Measurements from ENCODE around the gene RAPGEFL1. TPM values are rescaled to one million over a fixed set of nuclear protein-coding genes. Genes with fewer than 3 reads are reported as not detected.

Gene RAPGEFL1
- total RNA-seq, 2 experiments from 2014 or later = 7.7 to 9.4 TPM

DNA sequence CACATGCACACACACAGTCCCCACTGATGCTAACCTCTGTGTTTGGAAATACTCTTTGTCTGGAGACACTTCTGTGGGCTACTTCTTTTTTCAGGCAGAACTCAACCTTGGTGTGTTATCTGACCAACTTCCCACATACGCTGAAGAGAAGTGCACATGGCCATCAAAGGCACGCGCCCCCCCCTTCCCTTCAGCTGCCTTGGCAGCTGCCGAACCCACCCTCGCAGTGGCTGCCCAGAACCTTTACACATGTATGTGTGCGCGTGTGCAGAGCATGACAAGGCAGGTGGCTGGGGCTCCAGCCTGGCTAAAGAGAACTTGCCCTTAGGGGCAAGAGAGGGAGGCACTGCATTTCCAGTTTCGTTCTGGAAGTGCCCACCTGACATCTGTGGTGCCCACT, 3.9 kb downstream of the RAPGEFL1 start:
- ChIA-PET POLR2A (no interaction called here), CTCF (no interaction called here)
- H3K27ac ChIP-seq (ENCODE audit: low read depth in 1 of 2, low read length in 2 of 2) = no peak overlapping the region
- intact Hi-C loops (cut with DNase I, micrococcal nuclease) = no loop called here
- H3K36me3 Mint-ChIP-seq (ENCODE audit: low read depth) = peaks cover 7% of the 10 kb centered on the region
- peaks cover 20% of the 10 kb centered on the region for H3K4me1 ChIP-seq (ENCODE audit: insufficient read depth, low read length)
- no peaks in the 10 kb centered on the region for H3K9me3 ChIP-seq (ENCODE audit: control insufficient read depth in 1 of 2, insufficient read depth in 1 of 2, low read length in 2 of 2)
- H3K27me3 Mint-ChIP-seq = no peaks in the 10 kb centered on the region
- TF ChIP-seq, protein P1, sequence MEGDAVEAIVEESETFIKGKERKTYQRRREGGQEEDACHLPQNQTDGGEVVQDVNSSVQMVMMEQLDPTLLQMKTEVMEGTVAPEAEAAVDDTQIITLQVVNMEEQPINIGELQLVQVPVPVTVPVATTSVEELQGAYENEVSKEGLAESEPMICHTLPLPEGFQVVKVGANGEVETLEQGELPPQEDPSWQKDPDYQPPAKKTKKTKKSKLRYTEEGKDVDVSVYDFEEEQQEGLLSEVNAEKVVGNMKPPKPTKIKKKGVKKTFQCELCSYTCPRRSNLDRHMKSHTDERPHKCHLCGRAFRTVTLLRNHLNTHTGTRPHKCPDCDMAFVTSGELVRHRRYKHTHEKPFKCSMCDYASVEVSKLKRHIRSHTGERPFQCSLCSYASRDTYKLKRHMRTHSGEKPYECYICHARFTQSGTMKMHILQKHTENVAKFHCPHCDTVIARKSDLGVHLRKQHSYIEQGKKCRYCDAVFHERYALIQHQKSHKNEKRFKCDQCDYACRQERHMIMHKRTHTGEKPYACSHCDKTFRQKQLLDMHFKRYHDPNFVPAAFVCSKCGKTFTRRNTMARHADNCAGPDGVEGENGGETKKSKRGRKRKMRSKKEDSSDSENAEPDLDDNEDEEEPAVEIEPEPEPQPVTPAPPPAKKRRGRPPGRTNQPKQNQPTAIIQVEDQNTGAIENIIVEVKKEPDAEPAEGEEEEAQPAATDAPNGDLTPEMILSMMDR (IDR thresholded peaks at IDR 0.05) = no peak
- DNase-seq (no peak), ATAC-seq (ENCODE audit: poor library complexity) (no peak)
- no peak overlapping the region for H3K4me3 Mint-ChIP-seq
- H3K4me3 ChIP-seq (ENCODE audit: low read length) = no peak overlapping the region
- H3K4me1 Mint-ChIP-seq (ENCODE audit: low read depth) = peaks cover 9% of the 10 kb centered on the region
- no peak overlapping the region for H3K27ac Mint-ChIP-seq
- H3K27me3 ChIP-seq (ENCODE audit: control insufficient read depth in 1 of 2, insufficient read depth in 2 of 2, low read length in 2 of 2) = no peaks in the 10 kb centered on the region
- no peaks in the 10 kb centered on the region for H3K9me3 Mint-ChIP-seq
- H3K36me3 ChIP-seq (ENCODE audit: insufficient read depth, low read length) = no peaks in the 10 kb centered on the region

DNA sequence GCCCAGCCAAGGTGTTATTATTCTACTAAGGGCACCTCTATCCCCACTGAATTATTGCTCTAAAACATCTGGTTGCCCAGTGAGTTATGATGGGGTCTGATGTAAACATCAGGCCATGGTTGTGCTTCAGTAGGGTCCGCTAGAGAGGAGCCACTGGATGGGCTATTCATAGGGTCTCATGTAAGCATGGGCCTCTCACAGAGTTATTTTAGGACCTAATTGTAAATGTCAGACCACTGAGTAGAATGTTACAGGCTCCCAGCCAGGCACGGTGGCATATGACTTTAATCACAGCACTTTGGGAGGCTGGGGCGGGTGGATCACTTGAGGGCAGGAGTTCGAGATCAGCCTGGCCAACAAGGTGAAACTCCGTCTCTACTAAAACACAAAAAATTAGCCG, 5.3 kb downstream of the RAPGEFL1 start:
- Mint-ChIP-seq H3K4me1 (ENCODE audit: low read depth) (no peaks in the 10 kb centered on the region), H3K4me3 (no peak overlapping the region), H3K27me3 (no peaks in the 10 kb centered on the region), H3K27ac (no peak overlapping the region), H3K36me3 (ENCODE audit: low read depth) (no peaks in the 10 kb centered on the region), H3K9me3 (no peaks in the 10 kb centered on the region)
- no peak overlapping the region for H3K4me3 ChIP-seq (ENCODE audit: low read length)
- POLR2A ChIA-PET = no interaction called here
- CTCF ChIA-PET = no interaction called here
- H3K27me3 ChIP-seq (ENCODE audit: control insufficient read depth in 1 of 2, insufficient read depth in 2 of 2, low read length in 2 of 2) = no peaks in the 10 kb centered on the region
- TF ChIP-seq, protein P1 (IDR thresholded peaks at IDR 0.05) = no peak
- ATAC-seq (ENCODE audit: poor library complexity) (no peak), DNase-seq (no peak)
- peaks cover 11% of the 10 kb centered on the region for H3K4me1 ChIP-seq (ENCODE audit: insufficient read depth, low read length)
- intact Hi-C loops (cut with DNase I, micrococcal nuclease) = no loop called here
- H3K9me3 ChIP-seq (ENCODE audit: control insufficient read depth in 1 of 2, insufficient read depth in 1 of 2, low read length in 2 of 2) = no peaks in the 10 kb centered on the region
- H3K36me3 ChIP-seq (ENCODE audit: insufficient read depth, low read length) = no peaks in the 10 kb centered on the region
- H3K27ac ChIP-seq (ENCODE audit: low read depth in 1 of 2, low read length in 2 of 2) = no peak overlapping the region

DNA sequence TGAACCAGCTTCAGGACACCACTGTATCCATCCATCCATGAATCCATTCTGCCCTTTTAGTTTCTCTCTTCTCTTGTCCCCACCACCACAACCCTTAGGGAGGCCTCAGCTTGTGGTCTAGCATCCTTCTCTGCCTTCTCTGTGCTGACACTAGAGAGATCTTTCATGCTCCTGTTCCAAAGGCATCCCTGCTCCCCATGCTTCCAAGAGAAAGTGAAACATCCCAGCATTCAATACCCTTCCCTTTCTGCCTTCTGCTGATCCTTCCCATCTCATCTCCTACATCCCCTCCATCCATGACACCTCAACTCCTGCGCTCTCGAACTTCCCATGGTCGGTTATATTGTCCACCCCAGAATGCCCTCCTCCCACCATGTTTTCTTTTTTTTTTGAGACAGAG, 10.0 kb downstream of the RAPGEFL1 start:
- DNase-seq (no peak), ATAC-seq (ENCODE audit: poor library complexity) (no peak)
- H3K27ac ChIP-seq (ENCODE audit: low read depth in 1 of 2, low read length in 2 of 2) = no peak overlapping the region
- H3K4me3 ChIP-seq (ENCODE audit: low read length) = no peak overlapping the region
- H3K4me1 ChIP-seq (ENCODE audit: insufficient read depth, low read length) = peaks cover 14% of the 10 kb centered on the region
- H3K36me3 ChIP-seq (ENCODE audit: insufficient read depth, low read length) = no peaks in the 10 kb centered on the region
- H3K9me3 ChIP-seq (ENCODE audit: control insufficient read depth in 1 of 2, insufficient read depth in 1 of 2, low read length in 2 of 2) = no peaks in the 10 kb centered on the region
- no peaks in the 10 kb centered on the region for H3K36me3 Mint-ChIP-seq (ENCODE audit: low read depth)
- H3K9me3 Mint-ChIP-seq = no peaks in the 10 kb centered on the region
- ChIA-PET CTCF (no interaction called here), POLR2A (no interaction called here)
- no peak overlapping the region for H3K27ac Mint-ChIP-seq
- intact Hi-C loops (cut with DNase I, micrococcal nuclease) = no loop called here
- no peaks in the 10 kb centered on the region for H3K27me3 Mint-ChIP-seq
- peaks cover 5% of the 10 kb centered on the region for H3K4me1 Mint-ChIP-seq (ENCODE audit: low read depth)
- H3K27me3 ChIP-seq (ENCODE audit: control insufficient read depth in 1 of 2, insufficient read depth in 2 of 2, low read length in 2 of 2) = no peaks in the 10 kb centered on the region
- TF ChIP-seq, protein P1 (IDR thresholded peaks at IDR 0.05) = no peak
- H3K4me3 Mint-ChIP-seq = no peak overlapping the region
